HepG2 (cell line): ENCODE measurements around the gene AHSG. TPM values are rescaled to one million over a fixed set of nuclear protein-coding genes. Genes with fewer than 3 reads are reported as not detected.
A peak's percentile ranks its signal among the peaks of the same experiment; 100 is the strongest.

Source experiments
- AGO1 ChIP-seq: fragments of 200-400 bp; formaldehyde crosslinking; IDR thresholded peaks from 2 replicates; pipeline ENCODE4 v1.6.1; 2017; ENCODE audit warnings: mild to moderate bottlenecking, low read depth, low read length, moderate library complexity; ENCODE audit not compliant: poor library complexity, severe bottlenecking
- HDAC6 ChIP-seq: fragments of 200-600 bp; sonication (generic); IDR thresholded peaks from 2 replicates; pipeline ENCODE4 v1.7.0; 2017; ENCODE audit warnings: mild to moderate bottlenecking, antibody characterized with exemption, low read length, low read depth
- IRF2 ChIP-seq: IDR thresholded peaks from 2 replicates; pipeline ENCODE4 v1.6.1; 2018; ENCODE audit warnings: missing genetic modification reagents, missing compliant biosample characterization
- KAT2B ChIP-seq: fragments of 150-350 bp; IDR thresholded peaks from 2 replicates; pipeline ENCODE4 v1.6.1; 2014; ENCODE audit warnings: low read depth, low read length, borderline replicate concordance
- KLF13 ChIP-seq: sonication (generic); formaldehyde crosslinking; IDR thresholded peaks from 2 replicates; pipeline ENCODE4 v1.4.0; 2020; ENCODE audit warnings: mild to moderate bottlenecking, missing genetic modification reagents
- MXD4 ChIP-seq: IDR thresholded peaks from 2 replicates; pipeline ENCODE4 v1.6.1; 2016; ENCODE audit warnings: mild to moderate bottlenecking, missing biosample characterization, missing genetic modification reagents
- NONO ChIP-seq, 2 experiments: fragments of 450-650 bp in 1 of 2; sonication (generic) in 1 of 2; formaldehyde crosslinking in 1 of 2; IDR thresholded peaks in 1 of 2; conservative IDR thresholded peaks in 1 of 2; 2 replicates each; pipeline versions ENCODE4 v1.6.1 to v1.8.0; 2017 to 2022; ENCODE audit warnings: mild to moderate bottlenecking in 1 of 2, missing genetic modification reagents in 1 of 2, moderate library complexity in 1 of 2
- POLR2AphosphoS2 ChIP-seq: IDR thresholded peaks from 2 replicates; pipeline ENCODE4 v1.6.1; 2011; ENCODE audit warnings: low read depth, low read length, improper control_type of control experiment
- RARG ChIP-seq: sonication (generic); formaldehyde crosslinking; IDR thresholded peaks from 2 replicates; pipeline ENCODE4 v1.4.0; 2020; ENCODE audit warnings: low read depth, mild to moderate bottlenecking, missing genetic modification reagents
- RFX5 ChIP-seq: IDR thresholded peaks from 2 replicates; pipeline ENCODE4 v1.6.1; 2011; ENCODE audit warnings: low read depth, low read length, improper control_type of control experiment
- RNF2 ChIP-seq: fragments of 450-650 bp; conservative IDR thresholded peaks from 2 replicates; pipeline ENCODE4 v1.6.1; 2016; ENCODE audit warnings: low read depth
- U2AF2 ChIP-seq: fragments of 200-400 bp; formaldehyde crosslinking; IDR thresholded peaks from 2 replicates; pipeline ENCODE4 v1.6.1; 2017; ENCODE audit warnings: low read depth, mild to moderate bottlenecking, low read length
- ZNF232 ChIP-seq: sonication (generic); formaldehyde crosslinking; IDR thresholded peaks from 2 replicates; pipeline ENCODE4 v1.4.0; 2020; ENCODE audit warnings: missing genetic modification reagents, borderline replicate concordance
- ZNF816 ChIP-seq: sonication (generic); formaldehyde crosslinking; IDR thresholded peaks from 2 replicates; pipeline ENCODE4 v1.8.0; 2022; ENCODE audit warnings: missing genetic modification reagents, mild to moderate bottlenecking, borderline replicate concordance
- polyA plus RNA-seq, 8 experiments: library from polyadenylated mRNA; depleted of rRNA in 3 of 8; stranded (reverse) in 7 of 8; unstranded in 1 of 8; fragments of >200 nt; fragmentation: Illumina TruSeq in 4 of 8; extraction: Trizol in 4 of 8; gene quantifications; 2 replicates each; pipeline versions ENCODE4 v1.2.1 to v1.2.3, GENCODE V29; 2011 to 2016; ENCODE audit warnings: low read depth in 4 of 8, missing spikeins in 1 of 8, mixed read lengths in 1 of 8; ENCODE audit not compliant: insufficient read depth in 1 of 8
- total RNA-seq, 5 experiments: library from RNA; depleted of rRNA; stranded (reverse); fragments of >200 nt; fragmentation: Illumina TruSeq; extraction: Trizol; gene quantifications; 2 replicates each; pipeline ENCODE4 v1.2.3, GENCODE V29; 2016; ENCODE audit warnings: low read depth in 1 of 5
- TF ChIP-seq, protein P1 (sequence below): sonication (generic); formaldehyde crosslinking; IDR thresholded peaks from 2 replicates; pipeline ENCODE4 v1.5.1; 2020; ENCODE audit warnings: mild to moderate bottlenecking, moderate library complexity, missing genetic modification reagents
- TF ChIP-seq, protein P2 (sequence below): IDR thresholded peaks from 2 replicates; pipeline ENCODE4 v1.6.1; 2016; ENCODE audit warnings: mild to moderate bottlenecking, missing biosample characterization, missing genetic modification reagents
- TF ChIP-seq, protein P3 (sequence below): sonication (generic); formaldehyde crosslinking; IDR thresholded peaks from 2 replicates; pipeline ENCODE4 v1.4.0; 2020; ENCODE audit warnings: missing genetic modification reagents
- TF ChIP-seq, protein P4 (sequence below): sonication (generic); formaldehyde crosslinking; IDR thresholded peaks from 2 replicates; pipeline ENCODE4 v1.5.0; 2020; ENCODE audit warnings: missing genetic modification reagents, mild to moderate bottlenecking, borderline replicate concordance
- TF ChIP-seq, protein P5 (sequence below): sonication (generic); formaldehyde crosslinking; IDR thresholded peaks from 2 replicates; pipeline ENCODE4 v1.8.1; 2023; ENCODE audit warnings: missing genetic modification reagents, mild to moderate bottlenecking, borderline replicate concordance
- TF ChIP-seq, protein P6 (sequence below): sonication (generic); formaldehyde crosslinking; IDR thresholded peaks from 2 replicates; pipeline ENCODE4 v1.4.0; 2020; ENCODE audit warnings: missing genetic modification reagents

AHSG gene
- total and polyA plus RNA-seq, 2 of the 13 experiments (the other 11 are each of a cell fraction or from before 2014, with no cell fraction given), result 2,043 to 19,152 TPM

DNA sequence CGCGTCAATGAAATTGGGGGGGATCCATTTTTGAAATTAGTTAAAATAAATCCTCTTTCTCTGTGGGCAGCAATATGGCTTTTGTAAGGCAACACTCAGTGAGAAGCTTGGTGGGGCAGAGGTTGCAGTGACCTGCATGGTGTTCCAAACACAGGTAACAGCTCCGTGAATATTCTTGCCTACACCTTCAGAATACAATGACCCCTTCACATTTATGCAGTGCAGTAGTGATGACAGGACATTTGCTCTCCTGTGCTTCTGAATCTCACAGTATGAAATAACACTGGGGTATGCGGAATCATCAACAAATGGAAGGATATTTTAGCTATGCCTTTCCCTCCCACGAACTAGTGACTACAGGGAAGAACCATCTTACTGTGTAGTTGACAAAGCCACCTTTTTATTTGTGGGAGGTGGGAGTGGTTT is 6.9 kb downstream of the AHSG start (continued):
- TF ChIP-seq, protein P1, sequence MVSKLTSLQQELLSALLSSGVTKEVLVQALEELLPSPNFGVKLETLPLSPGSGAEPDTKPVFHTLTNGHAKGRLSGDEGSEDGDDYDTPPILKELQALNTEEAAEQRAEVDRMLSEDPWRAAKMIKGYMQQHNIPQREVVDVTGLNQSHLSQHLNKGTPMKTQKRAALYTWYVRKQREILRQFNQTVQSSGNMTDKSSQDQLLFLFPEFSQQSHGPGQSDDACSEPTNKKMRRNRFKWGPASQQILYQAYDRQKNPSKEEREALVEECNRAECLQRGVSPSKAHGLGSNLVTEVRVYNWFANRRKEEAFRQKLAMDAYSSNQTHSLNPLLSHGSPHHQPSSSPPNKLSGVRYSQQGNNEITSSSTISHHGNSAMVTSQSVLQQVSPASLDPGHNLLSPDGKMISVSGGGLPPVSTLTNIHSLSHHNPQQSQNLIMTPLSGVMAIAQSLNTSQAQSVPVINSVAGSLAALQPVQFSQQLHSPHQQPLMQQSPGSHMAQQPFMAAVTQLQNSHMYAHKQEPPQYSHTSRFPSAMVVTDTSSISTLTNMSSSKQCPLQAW (CRISPR knock-in tag), result 0 out of 2 replicates have a peak, but pooled peaks have one; percentile 12
- TF ChIP-seq AGO1 (no peak), RARG (no peak), RNF2 (no peak), HDAC6 (no peak), IRF2 (CRISPR knock-in tag) (no peak), ZNF816 (no peak), MXD4 (CRISPR knock-in tag) (no peak), ZNF232 (CRISPR knock-in tag) (no peak), KLF13 (CRISPR knock-in tag) (no peak), POLR2AphosphoS2 (no peak), KAT2B (no peak), RFX5 (no peak), NONO (IDR thresholded peaks at IDR 0.05) (no peak), NONO (CRISPR knock-in tag; conservative IDR thresholded peaks at IDR 0.05) (no peak), U2AF2 (0 out of 2 replicates have a peak, but pooled peaks have one; percentile 4)
- TF ChIP-seq, protein P2, sequence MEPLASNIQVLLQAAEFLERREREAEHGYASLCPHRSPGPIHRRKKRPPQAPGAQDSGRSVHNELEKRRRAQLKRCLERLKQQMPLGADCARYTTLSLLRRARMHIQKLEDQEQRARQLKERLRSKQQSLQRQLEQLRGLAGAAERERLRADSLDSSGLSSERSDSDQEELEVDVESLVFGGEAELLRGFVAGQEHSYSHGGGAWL (CRISPR knock-in tag), result no peak
- TF ChIP-seq, protein P3, sequence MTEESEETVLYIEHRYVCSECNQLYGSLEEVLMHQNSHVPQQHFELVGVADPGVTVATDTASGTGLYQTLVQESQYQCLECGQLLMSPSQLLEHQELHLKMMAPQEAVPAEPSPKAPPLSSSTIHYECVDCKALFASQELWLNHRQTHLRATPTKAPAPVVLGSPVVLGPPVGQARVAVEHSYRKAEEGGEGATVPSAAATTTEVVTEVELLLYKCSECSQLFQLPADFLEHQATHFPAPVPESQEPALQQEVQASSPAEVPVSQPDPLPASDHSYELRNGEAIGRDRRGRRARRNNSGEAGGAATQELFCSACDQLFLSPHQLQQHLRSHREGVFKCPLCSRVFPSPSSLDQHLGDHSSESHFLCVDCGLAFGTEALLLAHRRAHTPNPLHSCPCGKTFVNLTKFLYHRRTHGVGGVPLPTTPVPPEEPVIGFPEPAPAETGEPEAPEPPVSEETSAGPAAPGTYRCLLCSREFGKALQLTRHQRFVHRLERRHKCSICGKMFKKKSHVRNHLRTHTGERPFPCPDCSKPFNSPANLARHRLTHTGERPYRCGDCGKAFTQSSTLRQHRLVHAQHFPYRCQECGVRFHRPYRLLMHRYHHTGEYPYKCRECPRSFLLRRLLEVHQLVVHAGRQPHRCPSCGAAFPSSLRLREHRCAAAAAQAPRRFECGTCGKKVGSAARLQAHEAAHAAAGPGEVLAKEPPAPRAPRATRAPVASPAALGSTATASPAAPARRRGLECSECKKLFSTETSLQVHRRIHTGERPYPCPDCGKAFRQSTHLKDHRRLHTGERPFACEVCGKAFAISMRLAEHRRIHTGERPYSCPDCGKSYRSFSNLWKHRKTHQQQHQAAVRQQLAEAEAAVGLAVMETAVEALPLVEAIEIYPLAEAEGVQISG (CRISPR knock-in tag), result no peak
- TF ChIP-seq, protein P4, sequence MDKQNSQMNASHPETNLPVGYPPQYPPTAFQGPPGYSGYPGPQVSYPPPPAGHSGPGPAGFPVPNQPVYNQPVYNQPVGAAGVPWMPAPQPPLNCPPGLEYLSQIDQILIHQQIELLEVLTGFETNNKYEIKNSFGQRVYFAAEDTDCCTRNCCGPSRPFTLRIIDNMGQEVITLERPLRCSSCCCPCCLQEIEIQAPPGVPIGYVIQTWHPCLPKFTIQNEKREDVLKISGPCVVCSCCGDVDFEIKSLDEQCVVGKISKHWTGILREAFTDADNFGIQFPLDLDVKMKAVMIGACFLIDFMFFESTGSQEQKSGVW (CRISPR knock-in tag), result no peak
- TF ChIP-seq, protein P5, sequence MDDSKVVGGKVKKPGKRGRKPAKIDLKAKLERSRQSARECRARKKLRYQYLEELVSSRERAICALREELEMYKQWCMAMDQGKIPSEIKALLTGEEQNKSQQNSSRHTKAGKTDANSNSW (CRISPR knock-in tag), result no peak
- TF ChIP-seq, protein P6, sequence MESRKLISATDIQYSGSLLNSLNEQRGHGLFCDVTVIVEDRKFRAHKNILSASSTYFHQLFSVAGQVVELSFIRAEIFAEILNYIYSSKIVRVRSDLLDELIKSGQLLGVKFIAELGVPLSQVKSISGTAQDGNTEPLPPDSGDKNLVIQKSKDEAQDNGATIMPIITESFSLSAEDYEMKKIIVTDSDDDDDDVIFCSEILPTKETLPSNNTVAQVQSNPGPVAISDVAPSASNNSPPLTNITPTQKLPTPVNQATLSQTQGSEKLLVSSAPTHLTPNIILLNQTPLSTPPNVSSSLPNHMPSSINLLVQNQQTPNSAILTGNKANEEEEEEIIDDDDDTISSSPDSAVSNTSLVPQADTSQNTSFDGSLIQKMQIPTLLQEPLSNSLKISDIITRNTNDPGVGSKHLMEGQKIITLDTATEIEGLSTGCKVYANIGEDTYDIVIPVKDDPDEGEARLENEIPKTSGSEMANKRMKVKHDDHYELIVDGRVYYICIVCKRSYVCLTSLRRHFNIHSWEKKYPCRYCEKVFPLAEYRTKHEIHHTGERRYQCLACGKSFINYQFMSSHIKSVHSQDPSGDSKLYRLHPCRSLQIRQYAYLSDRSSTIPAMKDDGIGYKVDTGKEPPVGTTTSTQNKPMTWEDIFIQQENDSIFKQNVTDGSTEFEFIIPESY (CRISPR knock-in tag), result no peak
